Stimulated activated effector memory CD8-positive, alpha-beta T cell treated with anti-CD3 and anti-CD28 coated beads, Interleukin-12 subunit alpha, Interleukin-12 subunit beta, amount 100 ng/mL, for 72 hours (primary cell): ENCODE data around the gene GRIK5.
"Not testable (repeated sequence)": the region's sequence is repeated elsewhere in the genome, so short reads cannot be mapped to it uniquely, and the experiment has no call there.

Experiments used
- ATAC-seq: fragments of 150-1000 bp; cut with Tn5 transposase; 2 replicates; pipeline ENCODE4 v1.10.0; 2021
- DNase-seq, 2 donors: peaks; one replicate each; pipeline ENCODE4 v3.0.0; 2021 to 2022; ENCODE audit warnings: low spot score in 2 of 2
- H3K27ac Mint-ChIP-seq: one replicate; pipeline ENCODE4 v1.8.0; 2022; ENCODE audit warnings: mild to moderate bottlenecking, mixed read lengths
- H3K36me3 Mint-ChIP-seq: one replicate; pipeline ENCODE4 v1.8.0; 2022; ENCODE audit warnings: mild to moderate bottlenecking, mixed read lengths
- H3K4me1 Mint-ChIP-seq: one replicate; pipeline ENCODE4 v1.8.0; 2022; ENCODE audit warnings: mixed read lengths
- H3K4me3 Mint-ChIP-seq: one replicate; pipeline ENCODE4 v1.8.0; 2022; ENCODE audit warnings: mild to moderate bottlenecking, mixed read lengths
- H3K9me3 Mint-ChIP-seq: one replicate; pipeline ENCODE4 v1.8.0; 2022; ENCODE audit warnings: mixed read lengths

The GRIK5 gene

DNA sequence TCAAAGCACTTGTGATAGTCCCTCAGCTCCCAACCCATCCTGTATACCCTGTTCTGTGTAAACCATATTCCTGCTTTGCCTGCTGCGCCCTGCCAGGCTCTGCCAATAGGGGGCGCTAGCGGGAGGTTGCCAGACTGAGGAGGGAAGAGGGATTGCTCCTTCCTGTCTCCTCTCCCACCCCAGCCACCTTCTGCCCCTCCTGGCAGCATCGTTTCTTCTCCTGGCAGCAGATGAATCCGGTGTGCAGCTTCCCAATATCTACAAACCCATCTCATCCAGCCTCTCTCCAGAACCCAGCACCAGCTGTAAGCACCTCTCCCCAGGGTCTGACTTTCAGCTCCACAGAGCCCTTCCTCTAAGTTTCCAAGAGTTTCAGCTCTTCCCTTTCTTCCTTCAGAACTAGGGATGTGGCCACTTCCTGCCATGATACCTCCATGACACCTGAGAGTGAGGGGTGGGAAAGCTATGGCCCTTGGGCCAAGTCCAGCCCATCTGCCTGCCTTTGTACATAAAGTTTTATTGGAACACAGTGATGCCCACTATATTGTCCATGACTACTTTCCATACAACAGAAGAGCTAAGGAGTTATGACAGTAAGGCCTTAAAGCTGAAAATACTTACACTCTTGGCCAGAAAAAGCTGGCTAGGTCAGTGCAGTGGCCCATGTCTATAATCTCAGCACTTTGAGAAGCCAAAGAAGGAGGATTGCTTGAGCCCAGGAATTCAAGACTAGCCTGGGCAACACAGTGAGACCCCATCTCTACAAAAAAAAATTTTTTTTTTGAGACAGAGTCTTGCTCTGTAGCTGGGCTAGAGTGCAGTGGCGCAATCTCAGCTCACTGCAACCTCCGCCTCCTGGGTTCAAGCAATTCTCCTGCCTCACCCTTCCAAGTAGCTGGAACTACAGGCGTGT is 41.4 kb downstream of the GRIK5 start:
- Mint-ChIP-seq H3K4me3 (no peak overlapping the region), H3K9me3 (no peaks in the 10 kb centered on the region), H3K27ac (no peak overlapping the region), H3K36me3 (no peaks in the 10 kb centered on the region), H3K4me1 (peaks cover 3% of the 10 kb centered on the region)
- DNase-seq (peak; percentile 21 to 61), ATAC-seq (no peak)

DNA sequence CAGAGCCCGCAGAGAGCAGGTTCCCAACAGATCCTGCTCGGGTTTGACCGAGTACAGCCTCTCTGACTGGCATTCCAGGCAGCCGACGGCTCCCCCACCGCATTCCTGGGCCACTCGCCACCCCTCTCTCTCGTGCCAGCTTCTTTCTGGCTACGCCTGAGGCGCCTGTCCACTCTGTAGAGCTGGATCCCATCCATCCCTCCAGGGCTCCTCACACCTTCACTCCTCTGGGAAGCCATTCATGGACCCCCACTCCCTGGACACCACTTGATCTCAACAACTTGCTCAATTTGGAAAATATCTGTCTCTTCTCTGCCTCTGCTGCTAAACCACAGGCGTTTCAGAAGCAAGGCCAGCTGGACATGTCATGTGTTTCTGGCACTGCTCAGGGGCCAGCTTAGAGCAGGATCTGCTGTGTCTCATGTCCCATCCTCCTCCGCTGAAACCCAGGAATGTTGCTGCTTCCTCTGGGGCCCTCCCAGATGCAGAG is 45.3 kb downstream of the GRIK5 start:
- Mint-ChIP-seq H3K9me3 (no peaks in the 10 kb centered on the region), H3K36me3 (no peaks in the 10 kb centered on the region), H3K4me3 (no peak overlapping the region), H3K4me1 (peaks cover 12% of the 10 kb centered on the region), H3K27ac (no peak overlapping the region)
- ATAC-seq, result no peak
- no peak for DNase-seq

DNA sequence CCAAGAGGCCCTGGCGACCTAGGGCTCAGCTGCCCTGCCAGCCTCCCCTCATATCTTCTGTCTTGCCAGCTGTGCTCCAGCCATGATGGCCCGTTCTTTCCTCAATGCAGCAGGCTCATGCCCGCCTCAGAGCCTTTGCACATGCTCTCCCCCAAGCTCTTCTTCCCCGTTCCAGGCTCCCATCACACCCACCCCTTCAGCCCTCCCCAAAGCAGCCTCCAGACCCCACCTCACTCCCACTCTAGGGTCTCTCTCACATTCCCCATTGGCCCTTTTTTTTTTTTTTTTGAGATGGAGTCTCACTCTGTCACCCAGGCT is 46.1 kb downstream of the GRIK5 start:
- Mint-ChIP-seq H3K4me1 (peaks cover 18% of the 10 kb centered on the region), H3K36me3 (no peaks in the 10 kb centered on the region), H3K4me3 (no peak overlapping the region), H3K9me3 (no peaks in the 10 kb centered on the region), H3K27ac (peak overlapping the region; percentile 39)
- DNase-seq, result no peak
- no peak for ATAC-seq

GRCh38 chr19:42023121-42023942 is 46.7 kb downstream of the GRIK5 start:
- ATAC-seq (peak; percentile 52), DNase-seq (no peak)
- peaks cover 21% of the 10 kb centered on the region for H3K4me1 Mint-ChIP-seq
- H3K27ac Mint-ChIP-seq, result peak overlapping the region; percentile 39
- H3K4me3 Mint-ChIP-seq, result no peak overlapping the region
- H3K36me3 Mint-ChIP-seq, result no peaks in the 10 kb centered on the region
- no peaks in the 10 kb centered on the region for H3K9me3 Mint-ChIP-seq

- Mint-ChIP-seq H3K4me3 (no peak overlapping the region), H3K27ac (no peak overlapping the region), H3K9me3 (no peaks in the 10 kb centered on the region), H3K36me3 (no peaks in the 10 kb centered on the region), H3K4me1 (peaks cover 21% of the 10 kb centered on the region)
- ATAC-seq (no peak), DNase-seq (no peak)
Observed at GRCh38 chr19:42022616-42023015, 47.4 kb downstream of the GRIK5 start.

DNA sequence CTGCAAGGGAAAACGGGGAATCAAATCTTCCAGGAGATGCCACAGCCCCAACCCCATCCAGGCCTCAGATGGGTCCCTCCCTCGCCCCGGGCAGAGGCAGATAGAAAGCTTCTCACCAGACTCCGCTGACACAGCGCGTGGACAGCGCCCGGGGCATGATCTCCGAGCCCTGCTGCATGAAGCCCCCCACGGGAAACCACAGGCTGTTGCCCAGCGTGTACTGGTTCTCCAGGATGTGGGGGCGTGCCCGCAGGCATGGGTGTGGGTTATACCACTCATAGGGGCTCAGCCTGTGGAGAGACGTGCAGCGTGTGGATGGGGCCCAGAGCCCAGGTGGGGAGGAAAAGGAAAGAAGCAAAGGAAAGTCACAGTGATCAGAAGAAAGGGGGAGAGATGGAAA is 48.8 kb downstream of the GRIK5 start:
- ATAC-seq (no peak), DNase-seq (no peak)
- Mint-ChIP-seq H3K36me3 (no peaks in the 10 kb centered on the region), H3K27ac (no peak overlapping the region), H3K4me3 (no peak overlapping the region), H3K4me1 (peaks cover 21% of the 10 kb centered on the region), H3K9me3 (no peaks in the 10 kb centered on the region)

- no peak overlapping the region for H3K27ac Mint-ChIP-seq
Observed at GRCh38 chr19:42018503-42019193, 51.4 kb downstream of the GRIK5 start.

GRCh38 chr19:42017040-42017439 is 53.0 kb downstream of the GRIK5 start:
- Mint-ChIP-seq H3K4me3 (no peak overlapping the region), H3K4me1 (peaks cover 16% of the 10 kb centered on the region), H3K36me3 (no peaks in the 10 kb centered on the region), H3K27ac (no peak overlapping the region), H3K9me3 (no peaks in the 10 kb centered on the region)
- DNase-seq (no peak), ATAC-seq (no peak)

More at GRCh38 chr19:42018503-42019193, 51.4 kb downstream of the GRIK5 start:
- Mint-ChIP-seq H3K4me1 (peaks cover 19% of the 10 kb centered on the region), H3K4me3 (no peak overlapping the region), H3K36me3 (no peaks in the 10 kb centered on the region), H3K9me3 (no peaks in the 10 kb centered on the region)
- DNase-seq (no peak), ATAC-seq (peak; percentile 62)

- not testable (repeated sequence) for H3K4me1 Mint-ChIP-seq, H3K36me3 Mint-ChIP-seq, ATAC-seq, H3K27ac Mint-ChIP-seq, H3K9me3 Mint-ChIP-seq, H3K4me3 Mint-ChIP-seq, DNase-seq
Observed at GRCh38 chr19:42012747-42013146, 57.3 kb downstream of the GRIK5 start.

- DNase-seq, result no peak
- Mint-ChIP-seq H3K36me3 (no peaks in the 10 kb centered on the region), H3K9me3 (no peaks in the 10 kb centered on the region), H3K27ac (no peak overlapping the region), H3K4me3 (no peak overlapping the region), H3K4me1 (no peaks in the 10 kb centered on the region)
- no peak for ATAC-seq
Observed at GRCh38 chr19:42010245-42011126, 59.5 kb downstream of the GRIK5 start.

DNA sequence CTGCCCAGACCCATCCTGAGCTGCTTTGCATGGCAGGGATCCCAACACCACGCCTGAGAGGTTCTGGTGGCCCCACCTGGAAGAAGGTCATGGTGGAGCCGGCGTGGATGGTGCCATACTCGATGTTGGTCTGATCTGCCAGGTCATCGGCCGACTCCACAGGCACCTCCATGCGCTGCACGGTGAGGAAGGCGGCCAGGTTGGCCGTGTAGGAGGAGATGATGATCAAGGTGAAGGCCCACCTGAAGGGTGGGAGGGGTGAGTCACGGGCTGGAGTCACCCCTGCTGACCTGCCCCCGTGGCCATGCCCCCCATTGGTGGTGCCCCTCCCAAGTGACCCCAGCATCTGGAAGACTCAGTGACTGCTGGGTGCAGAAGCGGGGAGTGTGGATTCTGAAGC is 63.4 kb downstream of the GRIK5 start:
- Mint-ChIP-seq H3K27ac (no peak overlapping the region), H3K9me3 (no peaks in the 10 kb centered on the region), H3K4me3 (no peak overlapping the region), H3K36me3 (no peaks in the 10 kb centered on the region), H3K4me1 (peaks cover 7% of the 10 kb centered on the region)
- ATAC-seq (no peak), DNase-seq (no peak)

GRCh38 chr19:42005504-42005903 is 64.5 kb downstream of the GRIK5 start:
- Mint-ChIP-seq H3K4me3 (no peak overlapping the region), H3K36me3 (no peaks in the 10 kb centered on the region), H3K27ac (no peak overlapping the region), H3K9me3 (no peaks in the 10 kb centered on the region), H3K4me1 (peaks cover 7% of the 10 kb centered on the region)
- DNase-seq (no peak), ATAC-seq (no peak)

GRCh38 chr19:42003506-42004294 is 66.3 kb downstream of the GRIK5 start:
- no peak overlapping the region for H3K27ac Mint-ChIP-seq
- H3K4me1 Mint-ChIP-seq, result peaks cover 14% of the 10 kb centered on the region

GRCh38 chr19:41999878-42000208 is 70.2 kb downstream of the GRIK5 start:
- Mint-ChIP-seq H3K36me3 (no peaks in the 10 kb centered on the region), H3K27ac (no peak overlapping the region), H3K4me1 (peaks cover 43% of the 10 kb centered on the region), H3K4me3 (peak overlapping the region; percentile 38), H3K9me3 (no peaks in the 10 kb centered on the region)
- no peak for ATAC-seq
- no peak for DNase-seq

More at GRCh38 chr19:42003506-42004294, 66.3 kb downstream of the GRIK5 start:
- Mint-ChIP-seq H3K36me3 (no peaks in the 10 kb centered on the region), H3K4me3 (no peak overlapping the region), H3K9me3 (no peaks in the 10 kb centered on the region)
- DNase-seq (no peak), ATAC-seq (no peak)
